ENCODE results near the gene KAT14.
"Not testable (repeated sequence)": the region's sequence is repeated elsewhere in the genome, so short reads cannot be mapped to it uniquely, and the experiment has no call there.

Gene KAT14

DNA sequence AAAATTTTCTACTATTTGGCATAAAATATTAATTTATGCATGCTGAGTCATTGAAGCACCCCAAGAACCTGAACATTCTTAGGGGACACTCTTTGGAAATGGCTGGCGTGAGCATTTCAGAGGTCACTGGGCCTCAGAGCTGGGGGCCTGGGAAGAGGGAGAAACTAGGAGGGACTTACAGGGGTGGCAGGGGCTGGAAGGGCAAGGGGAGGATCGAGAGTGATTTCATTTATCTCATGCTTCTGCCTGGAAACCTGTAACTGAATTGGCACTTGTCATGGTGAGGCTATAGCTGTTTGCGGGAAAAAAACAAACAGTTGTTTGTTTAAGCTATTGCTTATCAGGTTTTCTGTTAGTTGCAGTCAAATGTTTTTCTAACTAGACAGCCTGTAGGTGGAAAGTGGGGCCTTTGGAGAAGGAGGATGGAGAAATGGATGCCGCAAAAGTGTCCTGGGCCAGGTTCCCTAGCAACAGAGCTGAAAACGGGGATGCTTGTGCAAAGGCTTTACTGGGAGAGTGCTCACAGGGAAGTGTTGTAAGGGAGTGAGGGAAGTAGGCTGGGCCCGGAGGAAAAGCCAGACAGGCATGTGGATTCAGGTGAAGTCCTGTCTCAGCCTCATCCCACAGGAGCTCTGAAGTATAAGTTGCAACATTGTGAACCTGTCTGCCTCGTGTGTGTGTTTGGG is 36.4 kb upstream of the KAT14 start:
- H3K9me3 ChIP-seq (ENCODE audit: control insufficient read depth in 5 of 5, low read length in 5 of 5) = no peaks in the 10 kb centered on the region
- H3K36me3 ChIP-seq (ENCODE audit: control insufficient read depth in 5 of 5, insufficient read depth in 5 of 5, low read length in 5 of 5) = no peaks in the 10 kb centered on the region
- H3K27ac ChIP-seq (ENCODE audit: low read depth, low read length) = no peak overlapping the region
- H3K4me3 ChIP-seq (ENCODE audit: low read depth in 1 of 5, low read length in 5 of 5) = no peak overlapping the region
- peaks cover 0 to 12% (median 0%) of the 10 kb centered on the region in 5 donors for H3K27me3 ChIP-seq (ENCODE audit: control insufficient read depth in 5 of 5, insufficient read depth in 4 of 5, low read length in 5 of 5)
- H3K9ac ChIP-seq (ENCODE audit: low read length in 5 of 5) = no peak overlapping the region
- no peaks in the 10 kb centered on the region for H3K4me1 ChIP-seq (ENCODE audit: control insufficient read depth in 5 of 5, insufficient read depth in 5 of 5, low read length in 5 of 5)

GRCh38 chr20:18103497-18103896 is 34.2 kb upstream of the KAT14 start:
- no peaks in the 10 kb centered on the region for H3K9me3 ChIP-seq (ENCODE audit: control insufficient read depth in 5 of 5, low read length in 5 of 5)
- no peaks in the 10 kb centered on the region for H3K36me3 ChIP-seq (ENCODE audit: control insufficient read depth in 5 of 5, insufficient read depth in 5 of 5, low read length in 5 of 5)
- H3K9ac ChIP-seq (ENCODE audit: low read length in 5 of 5) = no peak overlapping the region
- no peak overlapping the region for H3K27ac ChIP-seq (ENCODE audit: low read depth, low read length)
- H3K4me3 ChIP-seq (ENCODE audit: low read depth in 1 of 5, low read length in 5 of 5) = no peak overlapping the region
- no peaks in the 10 kb centered on the region for H3K4me1 ChIP-seq (ENCODE audit: control insufficient read depth in 5 of 5, insufficient read depth in 5 of 5, low read length in 5 of 5)
- H3K27me3 ChIP-seq (ENCODE audit: control insufficient read depth in 5 of 5, insufficient read depth in 4 of 5, low read length in 5 of 5) = peaks cover 0 to 12% (median 0%) of the 10 kb centered on the region in 5 donors

DNA sequence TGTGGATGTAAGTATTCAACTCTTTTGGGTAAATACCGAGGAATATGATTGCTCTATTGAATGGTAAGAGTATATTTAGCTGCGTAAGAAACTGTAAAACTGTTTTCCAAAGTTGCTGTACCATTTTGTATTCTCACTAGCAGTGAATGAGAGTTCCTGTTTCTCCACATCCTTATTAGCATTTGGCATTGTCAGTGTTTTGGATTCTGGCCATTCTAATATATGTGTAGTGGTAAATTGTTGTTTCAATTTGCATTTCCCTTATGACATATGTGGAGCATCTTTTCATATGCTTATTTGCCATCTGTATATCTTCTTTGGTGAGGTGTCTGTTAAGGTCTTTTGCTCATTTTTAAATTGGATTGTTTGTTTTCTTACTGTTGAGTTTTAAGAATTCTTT is 29.3 kb upstream of the KAT14 start:
- H3K27ac ChIP-seq (ENCODE audit: low read depth, low read length) = no peak overlapping the region
- no peak overlapping the region for H3K9ac ChIP-seq (ENCODE audit: low read length in 5 of 5)
- H3K27me3 ChIP-seq (ENCODE audit: control insufficient read depth in 5 of 5, insufficient read depth in 4 of 5, low read length in 5 of 5) = no peaks in the 10 kb centered on the region
- no peaks in the 10 kb centered on the region for H3K9me3 ChIP-seq (ENCODE audit: control insufficient read depth in 5 of 5, low read length in 5 of 5)
- H3K36me3 ChIP-seq (ENCODE audit: control insufficient read depth in 5 of 5, insufficient read depth in 5 of 5, low read length in 5 of 5) = no peaks in the 10 kb centered on the region
- no peaks in the 10 kb centered on the region for H3K4me1 ChIP-seq (ENCODE audit: control insufficient read depth in 5 of 5, insufficient read depth in 5 of 5, low read length in 5 of 5)
- H3K4me3 ChIP-seq (ENCODE audit: low read depth in 1 of 5, low read length in 5 of 5) = no peak overlapping the region

DNA sequence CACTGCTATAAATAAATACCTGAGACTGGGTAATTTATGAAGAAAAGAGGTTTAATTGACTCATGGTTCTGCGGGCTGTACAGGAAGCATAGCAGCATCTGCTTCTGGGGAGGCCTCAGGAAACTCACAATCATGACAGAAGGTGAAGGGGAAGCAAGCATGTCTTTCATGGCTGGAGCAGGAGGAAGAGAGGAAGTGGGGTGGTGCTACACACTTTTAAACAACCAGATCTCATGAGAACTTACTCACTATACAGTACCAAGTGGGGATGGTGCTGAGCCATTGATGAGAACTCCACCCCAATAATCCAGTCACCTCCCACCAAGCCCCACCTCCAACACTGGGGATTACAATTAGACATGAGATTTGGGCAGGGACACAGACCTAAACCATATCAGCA is 9.1 kb upstream of the KAT14 start:
- not testable (repeated sequence) for H3K27me3 ChIP-seq (ENCODE audit: control insufficient read depth in 5 of 5, insufficient read depth in 4 of 5, low read length in 5 of 5); H3K4me1 ChIP-seq (ENCODE audit: control insufficient read depth in 5 of 5, insufficient read depth in 5 of 5, low read length in 5 of 5); H3K9ac ChIP-seq (ENCODE audit: low read length in 5 of 5); H3K36me3 ChIP-seq (ENCODE audit: control insufficient read depth in 5 of 5, insufficient read depth in 5 of 5, low read length in 5 of 5); H3K9me3 ChIP-seq (ENCODE audit: control insufficient read depth in 5 of 5, low read length in 5 of 5); H3K27ac ChIP-seq (ENCODE audit: low read depth, low read length); H3K4me3 ChIP-seq (ENCODE audit: low read depth in 1 of 5, low read length in 5 of 5)

GRCh38 chr20:18132663-18133062 is 5.0 kb upstream of the KAT14 start:
- Histone ChIP-seq H3K9ac (ENCODE audit: low read length in 5 of 5) (no peak overlapping the region), H3K4me1 (ENCODE audit: control insufficient read depth in 5 of 5, insufficient read depth in 5 of 5, low read length in 5 of 5) (peaks cover 2 to 7% (median 4%) of the 10 kb centered on the region in 5 donors), H3K9me3 (ENCODE audit: control insufficient read depth in 5 of 5, low read length in 5 of 5) (no peaks in the 10 kb centered on the region), H3K27me3 (ENCODE audit: control insufficient read depth in 5 of 5, insufficient read depth in 4 of 5, low read length in 5 of 5) (no peaks in the 10 kb centered on the region), H3K27ac (ENCODE audit: low read depth, low read length) (no peak overlapping the region), H3K36me3 (ENCODE audit: control insufficient read depth in 5 of 5, insufficient read depth in 5 of 5, low read length in 5 of 5) (no peaks in the 10 kb centered on the region), H3K4me3 (ENCODE audit: low read depth in 1 of 5, low read length in 5 of 5) (no peak overlapping the region)

DNA sequence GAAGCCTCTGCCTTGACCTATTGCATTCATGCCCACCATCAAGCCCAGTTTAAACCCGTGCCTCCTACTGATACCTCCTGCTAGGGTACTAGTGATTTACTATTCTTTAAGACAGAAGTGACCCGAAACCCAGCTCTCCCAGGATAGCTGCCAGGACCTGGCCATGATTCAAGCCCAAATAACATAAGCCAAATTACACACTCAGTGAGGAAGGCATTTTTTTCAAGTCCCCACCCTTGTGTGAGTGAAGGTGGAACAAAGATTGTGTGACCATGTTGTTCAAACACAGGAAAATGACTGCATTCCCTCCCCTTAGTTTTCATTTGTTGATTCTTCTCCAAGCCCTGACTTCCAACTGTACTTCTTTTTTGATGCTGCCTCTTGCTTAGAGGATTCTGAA is 3.7 kb upstream of the KAT14 start:
- H3K27ac ChIP-seq (ENCODE audit: low read depth, low read length) = no peak overlapping the region
- no peaks in the 10 kb centered on the region for H3K27me3 ChIP-seq (ENCODE audit: control insufficient read depth in 5 of 5, insufficient read depth in 4 of 5, low read length in 5 of 5)
- H3K9me3 ChIP-seq (ENCODE audit: control insufficient read depth in 5 of 5, low read length in 5 of 5) = no peaks in the 10 kb centered on the region
- peaks cover 7 to 16% (median 13%) of the 10 kb centered on the region in 5 donors for H3K4me1 ChIP-seq (ENCODE audit: control insufficient read depth in 5 of 5, insufficient read depth in 5 of 5, low read length in 5 of 5)
- no peaks in the 10 kb centered on the region for H3K36me3 ChIP-seq (ENCODE audit: control insufficient read depth in 5 of 5, insufficient read depth in 5 of 5, low read length in 5 of 5)
- no peak overlapping the region for H3K4me3 ChIP-seq (ENCODE audit: low read depth in 1 of 5, low read length in 5 of 5)
- no peak overlapping the region for H3K9ac ChIP-seq (ENCODE audit: low read length in 5 of 5)

DNA sequence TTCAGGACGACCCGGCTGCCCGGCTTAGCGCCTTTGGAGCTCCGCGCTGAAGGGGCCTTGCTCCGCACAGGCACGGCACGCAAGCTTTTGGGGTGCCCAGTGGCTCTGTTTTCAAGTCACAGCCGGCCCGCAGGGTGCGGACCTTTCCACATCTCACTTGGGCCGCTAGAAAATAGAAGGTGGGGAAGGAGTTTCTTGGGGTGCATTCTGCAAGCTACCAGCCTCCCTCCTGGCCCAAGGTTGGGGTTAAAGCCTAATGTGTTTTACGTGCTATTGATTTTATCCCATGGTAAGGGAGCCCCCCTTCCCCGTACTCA is 561 bp downstream of the KAT14 start:
- H3K36me3 ChIP-seq (ENCODE audit: control insufficient read depth in 5 of 5, insufficient read depth in 5 of 5, low read length in 5 of 5) = peaks cover 4 to 10% (median 7%) of the 10 kb centered on the region in 5 donors
- peaks cover 8 to 28% (median 26%) of the 10 kb centered on the region in 5 donors for H3K4me1 ChIP-seq (ENCODE audit: control insufficient read depth in 5 of 5, insufficient read depth in 5 of 5, low read length in 5 of 5)
- H3K9ac ChIP-seq (ENCODE audit: low read length in 5 of 5) = peak overlapping the region; percentile 87 to 98 (median 96)
- H3K27ac ChIP-seq (ENCODE audit: low read depth, low read length) = peak overlapping the region; percentile 80
- H3K9me3 ChIP-seq (ENCODE audit: control insufficient read depth in 5 of 5, low read length in 5 of 5) = no peaks in the 10 kb centered on the region
- no peaks in the 10 kb centered on the region for H3K27me3 ChIP-seq (ENCODE audit: control insufficient read depth in 5 of 5, insufficient read depth in 4 of 5, low read length in 5 of 5)
- peak overlapping the region; percentile 89 to 96 (median 94) for H3K4me3 ChIP-seq (ENCODE audit: low read depth in 1 of 5, low read length in 5 of 5)

- peak overlapping the region; percentile 80 for H3K27ac ChIP-seq (ENCODE audit: low read depth, low read length)
- no peaks in the 10 kb centered on the region for H3K27me3 ChIP-seq (ENCODE audit: control insufficient read depth in 5 of 5, insufficient read depth in 4 of 5, low read length in 5 of 5)
- peak overlapping the region; percentile 87 to 98 (median 96) for H3K9ac ChIP-seq (ENCODE audit: low read length in 5 of 5)
- H3K36me3 ChIP-seq (ENCODE audit: control insufficient read depth in 5 of 5, insufficient read depth in 5 of 5, low read length in 5 of 5) = peaks cover 4 to 13% (median 7%) of the 10 kb centered on the region in 5 donors
- H3K4me1 ChIP-seq (ENCODE audit: control insufficient read depth in 5 of 5, insufficient read depth in 5 of 5, low read length in 5 of 5) = peaks cover 8 to 28% (median 26%) of the 10 kb centered on the region in 5 donors
- peak overlapping the region; percentile 89 to 96 (median 94) for H3K4me3 ChIP-seq (ENCODE audit: low read depth in 1 of 5, low read length in 5 of 5)
- H3K9me3 ChIP-seq (ENCODE audit: control insufficient read depth in 5 of 5, low read length in 5 of 5) = no peaks in the 10 kb centered on the region
These were observed 1.2 kb downstream of the KAT14 start for GRCh38 chr20:18138639-18139583.

DNA sequence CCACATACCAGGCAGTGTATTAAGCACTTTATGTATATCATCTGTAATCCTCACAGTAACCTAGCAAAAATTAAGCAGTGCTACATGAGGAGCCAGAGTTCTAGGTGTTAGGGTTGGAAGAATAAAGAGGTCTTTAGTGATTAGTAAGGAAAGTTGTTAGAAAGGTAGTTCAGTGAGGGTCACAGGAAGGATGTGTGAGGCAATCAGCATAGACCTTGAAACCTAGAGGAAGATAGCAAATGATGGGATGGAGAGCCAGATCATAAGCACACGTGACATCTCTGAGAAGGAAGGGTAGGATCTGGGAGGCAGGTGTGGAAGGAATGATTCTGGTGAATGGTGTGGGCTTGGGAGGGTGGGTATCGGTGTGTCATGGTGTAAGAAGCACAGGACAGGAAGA is 2.2 kb downstream of the KAT14 start:
- Histone ChIP-seq H3K36me3 (ENCODE audit: control insufficient read depth in 5 of 5, insufficient read depth in 5 of 5, low read length in 5 of 5) (peaks cover 11 to 20% (median 15%) of the 10 kb centered on the region in 5 donors), H3K27me3 (ENCODE audit: control insufficient read depth in 5 of 5, insufficient read depth in 4 of 5, low read length in 5 of 5) (no peaks in the 10 kb centered on the region), H3K4me3 (ENCODE audit: low read depth in 1 of 5, low read length in 5 of 5) (no peak overlapping the region), H3K9me3 (ENCODE audit: control insufficient read depth in 5 of 5, low read length in 5 of 5) (no peaks in the 10 kb centered on the region), H3K4me1 (ENCODE audit: control insufficient read depth in 5 of 5, insufficient read depth in 5 of 5, low read length in 5 of 5) (peaks cover 8 to 28% (median 26%) of the 10 kb centered on the region in 5 donors), H3K9ac (ENCODE audit: low read length in 5 of 5) (peak overlapping the region in 4 of 5 donors; percentile 41 to 91 (median 48)), H3K27ac (ENCODE audit: low read depth, low read length) (no peak overlapping the region)

DNA sequence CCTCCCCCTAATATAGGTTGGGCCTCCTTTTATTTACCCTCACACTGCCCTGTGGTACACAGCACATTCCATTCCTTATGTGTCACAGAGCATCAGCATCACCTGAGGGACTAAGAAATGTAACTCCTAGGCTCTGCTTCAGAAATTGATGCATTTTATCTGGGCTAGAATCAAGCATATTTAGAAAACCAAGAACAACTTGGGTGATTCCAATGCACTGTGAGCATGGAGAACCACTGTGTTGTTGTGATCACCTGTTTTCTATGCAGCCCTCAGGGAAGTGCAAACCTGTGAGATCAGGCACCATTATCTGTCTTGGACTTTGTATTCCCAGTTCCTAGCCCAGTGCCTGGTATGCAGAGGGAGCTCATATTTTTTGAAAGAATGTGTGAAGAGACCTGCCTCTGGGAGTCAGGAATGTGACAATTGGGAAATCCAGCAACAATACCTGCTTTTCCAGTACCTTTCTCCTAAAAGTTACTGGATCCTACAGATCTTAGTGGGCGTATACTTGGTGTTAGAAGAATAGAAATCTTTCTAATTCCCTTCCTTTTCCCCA is 7.0 kb downstream of the KAT14 start:
- H3K27me3 ChIP-seq (ENCODE audit: control insufficient read depth in 5 of 5, insufficient read depth in 4 of 5, low read length in 5 of 5) = no peaks in the 10 kb centered on the region
- peaks cover 0 to 6% (median 6%) of the 10 kb centered on the region in 5 donors for H3K4me1 ChIP-seq (ENCODE audit: control insufficient read depth in 5 of 5, insufficient read depth in 5 of 5, low read length in 5 of 5)
- no peaks in the 10 kb centered on the region for H3K9me3 ChIP-seq (ENCODE audit: control insufficient read depth in 5 of 5, low read length in 5 of 5)
- H3K27ac ChIP-seq (ENCODE audit: low read depth, low read length) = no peak overlapping the region
- H3K9ac ChIP-seq (ENCODE audit: low read length in 5 of 5) = no peak overlapping the region
- H3K36me3 ChIP-seq (ENCODE audit: control insufficient read depth in 5 of 5, insufficient read depth in 5 of 5, low read length in 5 of 5) = peaks cover 12 to 33% (median 25%) of the 10 kb centered on the region in 5 donors
- no peak overlapping the region for H3K4me3 ChIP-seq (ENCODE audit: low read depth in 1 of 5, low read length in 5 of 5)
